Tibial artery (tissue), 4 donors: Measurements from ENCODE around the gene BNC2.

Source experiments
- DNase-seq, 2 donors: peaks; one replicate each; pipeline ENCODE4 v3.0.0-alpha.2; 2019
- H3K27ac ChIP-seq, 2 donors: fragments of 200-600 bp; sonication (generic) in 1 of 2; 1 replicate in 1 of 2; 2 replicates in 1 of 2; pipeline ENCODE4 v1.5.1; 2018 to 2019; ENCODE audit warnings: mild to moderate bottlenecking in 1 of 2
- H3K27me3 ChIP-seq, 2 donors: fragments of 200-600 bp; sonication (generic) in 1 of 2; one replicate each; pipeline versions ENCODE4 v1.5.1 to v1.6.0; 2016 to 2019
- H3K36me3 ChIP-seq, 3 donors: fragments of 200-600 bp; sonication (generic) in 2 of 3; one replicate each; pipeline ENCODE4 v1.5.1; 2016 to 2019; ENCODE audit warnings: mild to moderate bottlenecking in 2 of 3
- H3K4me1 ChIP-seq, 4 donors: fragments of 200-600 bp; sonication (generic) in 2 of 4; 1 replicate in 3 of 4; 2 replicates in 1 of 4; pipeline ENCODE4 v1.5.1; 2016 to 2019
- H3K4me3 ChIP-seq, 2 donors: fragments of 200-600 bp; sonication (generic) in 1 of 2; 1 replicate in 1 of 2; 2 replicates in 1 of 2; pipeline ENCODE4 v1.5.1; 2018 to 2019; ENCODE audit warnings: mild to moderate bottlenecking in 2 of 2
- H3K9me3 ChIP-seq, 3 donors: fragments of 200-600 bp; sonication (generic) in 1 of 3; one replicate each; pipeline ENCODE4 v1.5.1; 2016 to 2019
- CTCF ChIP-seq, 2 experiments: fragments of 200-600 bp in 1 of 2; fragments of 450-650 bp in 1 of 2; IDR thresholded peaks; one replicate each; pipeline ENCODE4 v1.5.1; 2017 to 2019; ENCODE audit warnings: antibody characterized with exemption in 2 of 2, mild to moderate bottlenecking in 1 of 2, moderate library complexity in 1 of 2
- intact Hi-C: fragments of 100-400 bp; cut with DNase I; formaldehyde crosslinking; loops from one replicate; pipeline ENCODE4 v1.15.0; 2023; ENCODE audit warnings: low total_unique reads

Gene BNC2

GRCh38 chr9:16775330-16775729 is 95.1 kb downstream of the BNC2 start:
- TF ChIP-seq CTCF (IDR thresholded peaks at IDR 0.05), result no peak
- Histone ChIP-seq H3K27me3 (no peaks in the 10 kb centered on the region), H3K4me1 (no peaks in the 10 kb centered on the region), H3K9me3 (no peaks in the 10 kb centered on the region), H3K36me3 (no peaks in the 10 kb centered on the region), H3K4me3 (no peak overlapping the region), H3K27ac (no peak overlapping the region)
- intact Hi-C loops, result no loop called here
- no peak for DNase-seq

DNA sequence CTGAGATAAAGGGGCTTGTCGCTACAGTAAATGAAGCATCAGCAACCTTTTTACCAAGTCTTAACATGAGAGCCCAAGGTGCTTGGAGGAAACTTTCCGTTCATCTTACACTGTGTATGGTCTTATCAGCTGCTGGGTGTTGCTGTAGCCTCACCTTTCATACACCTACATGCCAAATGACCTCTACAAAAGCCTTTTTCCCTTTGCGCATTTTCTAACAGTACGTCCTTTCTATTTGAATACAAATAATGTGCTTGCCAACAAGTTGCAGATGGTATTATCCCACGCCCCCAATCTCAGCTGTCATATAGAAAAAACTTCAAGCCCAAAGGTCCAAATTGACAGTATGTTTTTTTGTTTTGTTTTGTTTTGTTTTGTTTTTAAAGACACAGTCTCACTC is 96.9 kb downstream of the BNC2 start:
- no peak for TF ChIP-seq CTCF (IDR thresholded peaks at IDR 0.05)
- intact Hi-C loops, result no loop called here
- no peak for DNase-seq

DNA sequence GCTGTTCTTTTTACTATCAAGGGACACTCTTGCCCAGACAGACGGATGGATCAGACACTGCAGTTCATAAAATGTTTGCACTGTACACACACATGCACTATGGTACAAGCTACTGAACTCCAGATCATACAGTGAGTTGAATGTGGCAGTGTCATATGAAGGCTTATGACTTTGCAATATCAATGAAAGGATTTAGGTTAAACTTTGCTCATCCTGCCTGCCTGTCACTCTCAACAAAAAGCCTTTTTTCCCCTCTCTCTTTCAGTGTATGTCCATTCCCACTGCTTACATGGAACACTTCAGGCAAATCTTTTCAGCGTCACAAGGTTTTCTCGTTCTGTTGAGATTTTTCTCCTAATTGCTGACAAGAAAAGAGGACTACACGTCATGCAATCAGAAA is 97.4 kb downstream of the BNC2 start:
- no peaks in the 10 kb centered on the region for H3K4me1 ChIP-seq
- no peaks in the 10 kb centered on the region for H3K27me3 ChIP-seq
- H3K9me3 ChIP-seq, result no peaks in the 10 kb centered on the region
- no peak overlapping the region for H3K4me3 ChIP-seq
- H3K36me3 ChIP-seq, result no peaks in the 10 kb centered on the region
- intact Hi-C loops, result no loop called here
- no peak for DNase-seq
- TF ChIP-seq CTCF (IDR thresholded peaks at IDR 0.05), result no peak
- no peak overlapping the region for H3K27ac ChIP-seq

More for the DNA sequence above, 96.9 kb downstream of the BNC2 start:
- H3K27me3 ChIP-seq, result no peaks in the 10 kb centered on the region
- H3K36me3 ChIP-seq, result no peaks in the 10 kb centered on the region
- H3K4me1 ChIP-seq, result no peaks in the 10 kb centered on the region
- H3K9me3 ChIP-seq, result no peaks in the 10 kb centered on the region
- no peak overlapping the region for H3K27ac ChIP-seq
- H3K4me3 ChIP-seq, result no peak overlapping the region

GRCh38 chr9:16771356-16771755 is 99.1 kb downstream of the BNC2 start:
- Histone ChIP-seq H3K4me1 (no peaks in the 10 kb centered on the region), H3K9me3 (no peaks in the 10 kb centered on the region), H3K4me3 (no peak overlapping the region), H3K27me3 (no peaks in the 10 kb centered on the region), H3K36me3 (no peaks in the 10 kb centered on the region), H3K27ac (no peak overlapping the region)
- no peak for TF ChIP-seq CTCF (IDR thresholded peaks at IDR 0.05)
- intact Hi-C loops, result no loop called here
- no peak for DNase-seq

GRCh38 chr9:16769291-16769690 is 101.2 kb downstream of the BNC2 start:
- DNase-seq, result no peak
- H3K36me3 ChIP-seq, result no peaks in the 10 kb centered on the region
- no peaks in the 10 kb centered on the region for H3K27me3 ChIP-seq
- TF ChIP-seq CTCF (IDR thresholded peaks at IDR 0.05), result no peak
- no peak overlapping the region for H3K27ac ChIP-seq
- H3K9me3 ChIP-seq, result no peaks in the 10 kb centered on the region
- H3K4me3 ChIP-seq, result no peak overlapping the region
- intact Hi-C loops, result no loop called here
- no peaks in the 10 kb centered on the region for H3K4me1 ChIP-seq

DNA sequence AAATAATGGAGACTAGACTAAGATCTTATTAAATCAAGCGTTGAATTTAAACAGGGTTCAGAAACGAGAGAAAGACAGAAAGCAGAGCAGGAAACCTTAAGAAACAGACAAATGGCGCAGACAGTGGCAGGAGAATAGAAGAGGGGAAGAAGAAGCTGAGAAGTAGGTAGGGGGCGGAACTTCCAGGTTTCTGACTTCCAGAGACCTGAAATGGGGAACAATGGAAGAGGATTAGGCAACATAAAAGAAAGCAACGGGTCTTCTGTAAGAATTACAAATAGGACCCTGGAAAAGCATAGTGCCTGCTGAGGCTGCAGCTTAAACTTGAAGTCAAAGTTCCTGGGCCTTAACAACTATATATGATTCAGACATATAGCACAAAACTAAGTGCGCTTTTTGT is 101.7 kb downstream of the BNC2 start:
- H3K9me3 ChIP-seq, result no peaks in the 10 kb centered on the region
- no peak overlapping the region for H3K4me3 ChIP-seq
- H3K36me3 ChIP-seq, result no peaks in the 10 kb centered on the region
- TF ChIP-seq CTCF (IDR thresholded peaks at IDR 0.05), result no peak
- H3K27me3 ChIP-seq, result no peaks in the 10 kb centered on the region
- H3K27ac ChIP-seq, result no peak overlapping the region
- intact Hi-C loops, result no loop called here
- DNase-seq, result no peak
- no peaks in the 10 kb centered on the region for H3K4me1 ChIP-seq
